Glomerular visceral epithelial cell (primary cell): ENCODE results near the gene ASB13.
"Not testable (repeated sequence)": the region's sequence is repeated elsewhere in the genome, so short reads cannot be mapped to it uniquely, and the experiment has no call there.

ENCODE experiments used
- DNase-seq: peaks from one replicate; pipeline ENCODE4 v3.0.0-alpha.2; 2016; ENCODE audit errors: extremely low spot score

The ASB13 gene

DNA sequence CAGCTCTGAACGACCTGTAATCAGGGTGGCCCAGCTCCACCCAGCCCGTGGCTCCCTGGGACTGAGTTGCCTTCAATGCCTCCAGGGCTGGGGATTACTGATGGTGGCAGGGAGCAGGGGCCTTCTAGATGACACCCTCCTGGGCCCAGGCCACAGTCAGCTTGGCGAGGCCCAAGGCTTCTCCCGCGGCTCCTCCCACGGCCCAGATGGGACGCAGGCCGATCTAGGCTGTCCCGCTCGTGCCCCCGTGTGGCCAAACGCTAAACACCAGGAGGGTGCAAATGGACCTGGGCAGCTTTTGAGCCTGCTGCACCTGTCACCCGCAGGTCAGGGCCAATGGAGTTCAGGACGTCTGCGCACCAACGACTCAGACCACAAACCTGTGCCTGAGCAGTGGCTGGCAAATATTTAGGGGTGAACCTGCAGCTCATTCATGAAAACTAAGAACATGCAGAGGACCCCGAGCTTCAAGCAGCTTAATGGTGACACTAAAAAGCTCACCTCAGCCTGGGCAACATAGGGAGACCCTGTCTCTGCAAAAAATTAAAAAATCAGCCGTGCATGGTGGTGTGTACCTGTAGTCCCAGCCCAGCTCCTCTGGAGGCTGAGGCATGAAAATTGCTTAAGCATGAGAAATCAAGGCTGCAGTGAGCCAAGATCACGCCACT is 43.2 kb downstream of the ASB13 start:
- peak; percentile 85 for DNase-seq

DNA sequence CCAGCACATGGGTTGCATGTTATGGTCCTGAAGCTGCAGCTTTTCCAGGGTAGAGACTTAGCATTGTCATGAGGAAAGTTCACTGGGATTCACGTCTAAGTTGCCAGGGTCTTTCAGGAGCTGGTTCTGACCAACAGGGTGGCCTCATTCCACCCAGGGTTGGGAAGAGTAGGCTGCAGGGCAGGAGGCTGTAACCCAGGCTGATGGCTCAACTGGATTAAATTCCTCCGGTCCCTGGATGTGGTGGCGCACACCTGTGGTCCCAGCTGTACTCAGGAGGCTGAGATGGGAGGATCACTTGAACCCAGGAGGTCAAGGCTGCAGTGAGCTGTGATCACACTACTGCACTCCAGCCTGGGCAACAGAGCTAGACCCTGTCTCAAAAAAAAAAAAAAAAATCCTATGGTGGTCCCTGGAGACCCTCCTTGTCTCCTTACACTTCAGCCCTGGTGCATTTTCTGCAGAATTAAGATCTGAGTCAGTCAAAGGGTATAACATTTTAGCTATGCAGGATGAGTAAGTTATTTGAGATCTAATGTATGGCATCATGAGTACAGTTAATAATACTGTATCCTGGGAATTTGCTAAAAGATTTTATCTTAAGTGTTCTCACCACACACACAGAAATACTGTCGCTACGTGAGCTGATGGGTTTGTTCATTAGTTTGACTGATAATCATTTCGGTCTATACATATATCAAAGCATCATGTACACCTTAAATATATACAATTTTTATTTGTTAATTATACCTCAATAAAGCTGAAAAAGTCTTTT is 44.0 kb downstream of the ASB13 start:
- no peak for DNase-seq

DNA sequence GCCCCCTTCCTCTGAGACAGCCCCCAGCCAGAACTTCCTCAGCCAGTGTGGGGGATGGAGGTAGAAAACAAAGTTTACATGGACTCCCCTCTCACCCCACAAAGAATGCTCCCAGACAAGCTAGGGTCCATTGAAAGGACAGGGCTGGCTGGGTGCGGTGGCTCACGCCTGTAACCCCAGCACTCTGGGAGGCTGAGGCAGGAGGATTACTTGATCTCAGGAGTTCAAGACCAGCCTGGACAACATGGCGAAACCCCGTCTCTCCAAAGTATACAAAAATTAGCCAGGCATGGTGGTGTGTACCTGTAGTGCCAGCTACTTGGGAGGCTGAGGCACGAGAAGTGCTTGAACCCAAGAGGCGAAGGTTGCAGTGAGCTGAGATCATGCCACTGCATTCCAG is 45.0 kb downstream of the ASB13 start:
- DNase-seq: not testable (repeated sequence)

DNA sequence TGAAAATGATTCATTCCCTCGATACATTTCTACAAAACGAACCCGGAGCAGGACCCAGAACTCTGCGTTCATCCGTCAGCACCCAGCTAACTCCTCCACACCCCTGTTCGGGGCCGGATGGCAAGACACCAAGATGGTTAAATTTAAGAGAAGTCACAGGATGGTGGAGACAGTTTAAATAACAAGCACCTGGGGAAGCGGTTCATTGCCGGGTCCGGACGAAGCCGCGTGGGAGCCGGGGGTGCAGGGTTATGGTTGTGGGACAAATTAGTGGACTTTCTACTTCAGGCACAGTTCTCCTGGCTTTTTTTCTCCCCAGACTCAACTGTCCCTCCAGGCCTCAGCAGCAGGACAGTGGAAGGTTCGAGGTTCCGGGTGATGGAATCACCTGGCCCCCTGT is 45.4 kb downstream of the ASB13 start:
- no peak for DNase-seq

DNA sequence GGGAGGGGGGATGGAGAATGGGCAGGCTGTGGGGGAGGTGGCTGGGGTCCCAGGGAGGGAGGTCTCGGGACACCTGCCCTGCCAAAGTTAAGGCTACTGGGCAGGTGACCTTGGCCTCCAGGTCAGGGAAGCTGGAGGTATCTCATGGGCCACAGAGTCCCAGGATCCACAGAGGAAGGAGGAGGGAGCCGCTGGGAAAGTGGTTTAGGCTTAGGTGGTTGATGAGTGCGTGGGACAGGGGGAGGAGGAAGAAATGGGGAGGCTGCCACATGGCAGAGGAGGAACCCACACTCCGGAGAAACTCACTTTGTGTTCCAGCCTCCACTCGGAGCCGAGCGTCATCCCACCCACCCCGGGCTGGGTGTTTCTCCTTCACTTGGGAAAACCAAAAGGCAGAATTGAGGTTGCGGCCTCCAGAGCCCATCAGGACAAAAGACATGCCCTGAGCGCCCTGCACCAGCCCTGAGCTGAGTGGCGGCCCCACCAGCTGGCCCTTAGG is 46.1 kb downstream of the ASB13 start:
- DNase-seq: no peak

DNA sequence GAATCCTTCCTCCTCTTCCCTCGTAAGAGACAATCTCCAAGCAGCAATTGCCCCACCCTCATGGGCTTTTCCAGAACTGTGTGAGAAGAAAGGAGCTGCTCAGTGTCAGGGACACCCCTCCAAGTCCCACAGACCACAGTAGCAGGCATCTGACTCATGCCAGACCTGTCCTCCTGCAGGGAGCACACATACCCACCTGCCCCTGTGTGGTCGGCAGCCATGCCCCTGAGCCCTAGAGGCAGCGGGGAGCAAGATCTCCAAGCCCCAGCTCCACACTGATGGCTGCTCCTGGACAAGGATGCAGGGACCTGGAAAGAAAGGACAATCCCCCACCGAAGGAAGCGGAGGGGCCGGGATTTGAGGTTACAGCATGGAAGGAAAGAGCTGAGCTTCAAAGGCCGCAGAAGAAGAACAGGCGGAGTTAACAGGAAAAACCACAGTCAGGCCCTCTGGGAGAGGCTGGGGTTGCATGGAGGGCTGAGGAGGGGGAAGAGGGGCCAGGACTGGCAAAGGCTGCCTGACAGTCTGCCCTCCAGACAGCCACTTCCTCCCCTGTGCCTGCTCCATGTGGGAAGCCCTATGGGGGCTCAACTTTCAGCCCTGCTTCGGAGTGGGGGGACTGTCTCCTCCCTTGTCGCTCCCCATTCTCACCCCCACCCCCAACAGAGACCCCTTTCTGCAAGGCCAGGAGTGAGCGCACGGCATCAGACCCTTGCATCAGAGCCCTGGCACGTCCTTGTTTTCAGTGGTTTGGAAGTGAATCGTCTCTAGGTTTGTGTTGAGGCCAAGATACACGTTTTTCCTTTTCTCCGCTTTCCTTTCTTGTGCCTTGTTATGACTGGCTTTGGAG is 46.8 kb downstream of the ASB13 start:
- peak; percentile 18 for DNase-seq

DNA sequence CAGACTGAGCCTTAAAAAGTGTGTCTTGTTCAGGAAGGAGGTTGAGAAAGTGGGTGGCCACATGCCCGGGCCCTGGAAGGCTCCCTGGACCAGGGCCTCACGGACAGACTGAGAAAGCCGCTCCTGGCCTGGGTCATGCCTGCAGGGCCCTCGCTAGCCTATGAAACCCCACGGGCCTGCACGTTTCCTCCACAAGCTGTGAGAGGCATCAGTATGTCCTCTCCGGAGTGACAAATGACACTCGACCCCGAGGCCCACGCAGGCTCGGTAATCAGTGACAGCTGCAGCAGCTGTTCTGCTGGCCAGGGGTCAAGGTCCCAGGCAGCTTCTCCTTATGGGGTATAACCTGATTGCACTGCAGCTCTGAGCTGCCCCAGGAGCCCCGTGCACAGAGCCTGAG is 47.6 kb downstream of the ASB13 start:
- DNase-seq: no peak

DNA sequence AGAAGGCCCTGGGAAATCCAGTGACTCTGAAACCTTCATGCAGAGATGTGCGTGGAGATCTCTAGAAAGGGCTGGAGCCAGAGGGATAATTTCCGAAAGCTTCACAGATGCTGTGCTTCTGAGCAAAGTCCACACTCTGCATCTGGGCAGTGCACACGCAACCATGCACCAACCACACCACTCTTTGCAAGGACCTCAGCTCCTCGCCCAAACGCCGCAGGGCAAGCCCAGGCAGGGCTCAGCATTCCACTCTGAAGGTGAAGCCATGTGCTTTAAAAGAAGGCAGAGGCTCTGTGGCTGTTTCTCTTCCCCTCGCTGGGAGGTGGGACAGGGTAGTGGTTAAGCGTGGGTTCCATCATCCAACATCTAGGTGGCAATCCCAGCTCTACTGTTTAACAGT is 48.4 kb downstream of the ASB13 start:
- no peak for DNase-seq

DNA sequence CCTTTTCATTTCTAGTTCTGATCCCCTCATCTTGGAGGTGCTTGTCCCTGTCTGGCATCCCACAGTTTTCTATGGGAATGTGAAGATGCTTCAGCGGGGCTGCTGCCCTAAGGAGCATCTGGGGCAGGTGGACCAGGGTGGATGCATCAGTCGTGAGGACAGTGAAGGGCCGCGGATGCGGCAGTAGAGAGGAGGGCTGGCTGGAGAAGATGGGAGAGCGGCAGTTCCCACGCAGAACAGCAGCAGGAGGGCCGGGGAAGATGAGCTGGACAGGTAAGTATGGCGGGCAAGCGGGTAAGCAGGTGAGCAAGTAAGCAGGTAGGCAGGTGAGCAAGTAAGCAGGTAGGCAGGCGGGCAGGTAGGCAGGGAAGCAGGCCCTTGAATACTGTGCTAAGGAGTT is 48.9 kb downstream of the ASB13 start:
- no peak for DNase-seq

DNA sequence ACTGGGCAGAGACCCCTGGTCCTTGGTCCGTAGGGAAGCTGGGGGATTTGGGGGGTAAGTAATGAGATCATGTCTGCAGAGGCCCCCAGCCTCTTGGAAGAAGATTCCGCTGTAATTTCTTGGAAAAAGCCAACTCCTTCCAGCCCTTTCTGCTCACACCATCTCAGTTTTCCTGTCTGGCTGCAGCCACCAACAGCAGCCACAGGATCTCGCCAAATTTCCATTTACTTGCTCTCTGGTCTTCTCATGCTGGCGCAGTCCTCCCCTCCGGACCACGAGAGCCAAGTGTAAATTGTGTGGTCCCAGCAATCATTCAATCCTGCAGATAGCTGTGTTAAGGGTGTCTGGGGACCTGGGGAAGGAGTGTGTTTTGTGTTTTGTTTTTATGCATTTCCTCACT is 49.6 kb downstream of the ASB13 start:
- DNase-seq: no peak

DNA sequence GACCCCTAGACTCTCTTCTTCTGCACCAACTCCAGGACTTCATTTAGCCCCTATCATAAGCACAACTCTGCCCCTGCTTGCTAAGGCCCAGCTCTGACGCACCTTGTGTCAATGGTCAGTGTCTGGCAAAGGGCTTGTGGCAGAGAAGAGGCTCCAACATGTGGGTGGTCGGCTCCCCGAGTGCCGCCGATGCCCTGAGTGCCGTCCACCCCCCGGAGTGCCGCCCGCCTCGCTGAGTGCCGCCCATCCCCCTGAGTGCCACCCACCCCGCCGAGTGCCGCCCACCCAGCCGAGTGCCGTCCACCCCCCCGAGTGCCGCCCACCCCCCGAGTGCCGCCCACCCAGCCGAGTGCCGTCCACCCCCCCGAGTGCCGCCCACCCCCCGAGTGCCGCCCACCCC is 50.3 kb downstream of the ASB13 start:
- no peak for DNase-seq

DNA sequence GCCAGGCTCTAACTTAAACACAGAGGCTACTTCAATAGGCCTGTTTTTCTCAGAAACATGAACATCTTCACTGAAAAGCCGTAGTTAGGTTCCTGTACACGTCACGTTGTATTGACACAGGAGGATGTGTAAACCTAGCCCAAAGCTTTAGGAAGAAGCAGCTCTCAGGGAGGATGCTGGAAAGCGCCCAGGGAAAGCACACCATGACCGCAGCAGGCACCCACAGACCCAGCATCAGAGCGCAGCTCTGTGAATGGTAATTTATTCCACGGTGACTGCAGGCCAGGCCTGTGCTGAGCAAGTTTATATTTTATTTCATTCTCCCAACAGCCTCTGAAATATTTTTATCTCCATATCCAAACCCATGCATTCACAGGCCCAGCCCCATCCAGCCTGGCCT is 51.1 kb downstream of the ASB13 start:
- no peak for DNase-seq

DNA sequence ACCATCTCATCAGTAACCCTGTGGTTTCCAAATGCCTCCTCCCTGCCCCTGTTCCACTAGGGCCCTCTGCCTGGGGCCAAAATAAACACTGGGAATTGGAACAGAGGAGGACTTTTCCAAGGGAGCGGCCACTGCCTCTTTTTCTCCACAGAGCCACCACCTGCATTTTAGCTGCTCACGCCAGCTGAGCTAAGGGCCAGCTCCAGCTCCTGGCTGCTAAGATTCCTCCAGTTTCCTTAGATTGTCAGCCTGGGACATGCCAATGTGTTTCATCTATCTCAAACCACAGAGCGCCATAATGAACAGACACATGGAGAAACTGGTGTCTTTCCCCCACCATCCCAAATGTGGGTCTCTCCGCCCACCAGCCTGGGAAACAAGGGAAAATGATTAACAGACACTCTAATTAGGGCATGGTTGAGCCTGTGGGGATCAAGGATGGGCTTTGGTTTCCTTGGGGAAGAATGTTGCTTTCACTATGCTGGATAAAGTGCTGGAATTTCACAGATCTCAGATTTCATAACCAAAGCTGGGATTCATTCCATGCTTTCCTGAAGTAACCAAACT is 52.2 kb downstream of the ASB13 start:
- DNase-seq: peak; percentile 57

DNA sequence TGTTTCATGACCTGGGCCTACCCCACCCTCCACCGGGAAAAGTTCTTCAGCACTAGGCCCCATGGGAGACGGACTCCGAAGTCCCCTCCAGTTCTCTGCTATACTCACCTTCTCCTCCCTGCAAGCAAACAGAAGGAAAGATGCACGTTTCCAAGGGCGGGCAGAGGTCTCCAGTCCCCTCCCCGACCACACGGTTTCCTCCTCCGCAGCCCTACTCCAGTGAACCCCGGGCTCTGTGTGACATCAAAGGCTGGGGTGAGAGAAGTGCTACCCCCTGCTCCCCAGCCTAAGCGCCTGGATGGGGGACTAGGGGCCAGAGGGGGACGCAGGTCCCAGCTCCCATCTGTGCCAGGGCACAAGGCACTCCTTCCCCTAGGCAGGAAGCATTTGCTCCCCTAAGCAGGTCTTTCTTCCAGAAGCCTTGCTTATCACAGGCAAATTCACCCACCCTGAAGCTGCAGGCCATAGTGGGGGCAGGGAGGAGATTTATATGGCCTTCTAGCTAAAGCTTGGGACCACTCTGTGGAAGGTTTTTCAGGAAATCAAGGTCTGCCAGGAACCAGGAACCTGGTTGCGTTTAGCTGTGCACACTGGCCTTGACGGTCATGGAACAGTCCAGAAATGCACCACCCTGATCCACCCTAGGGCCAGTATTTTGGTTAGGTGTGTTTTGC is 52.8 kb downstream of the ASB13 start:
- no peak for DNase-seq

DNA sequence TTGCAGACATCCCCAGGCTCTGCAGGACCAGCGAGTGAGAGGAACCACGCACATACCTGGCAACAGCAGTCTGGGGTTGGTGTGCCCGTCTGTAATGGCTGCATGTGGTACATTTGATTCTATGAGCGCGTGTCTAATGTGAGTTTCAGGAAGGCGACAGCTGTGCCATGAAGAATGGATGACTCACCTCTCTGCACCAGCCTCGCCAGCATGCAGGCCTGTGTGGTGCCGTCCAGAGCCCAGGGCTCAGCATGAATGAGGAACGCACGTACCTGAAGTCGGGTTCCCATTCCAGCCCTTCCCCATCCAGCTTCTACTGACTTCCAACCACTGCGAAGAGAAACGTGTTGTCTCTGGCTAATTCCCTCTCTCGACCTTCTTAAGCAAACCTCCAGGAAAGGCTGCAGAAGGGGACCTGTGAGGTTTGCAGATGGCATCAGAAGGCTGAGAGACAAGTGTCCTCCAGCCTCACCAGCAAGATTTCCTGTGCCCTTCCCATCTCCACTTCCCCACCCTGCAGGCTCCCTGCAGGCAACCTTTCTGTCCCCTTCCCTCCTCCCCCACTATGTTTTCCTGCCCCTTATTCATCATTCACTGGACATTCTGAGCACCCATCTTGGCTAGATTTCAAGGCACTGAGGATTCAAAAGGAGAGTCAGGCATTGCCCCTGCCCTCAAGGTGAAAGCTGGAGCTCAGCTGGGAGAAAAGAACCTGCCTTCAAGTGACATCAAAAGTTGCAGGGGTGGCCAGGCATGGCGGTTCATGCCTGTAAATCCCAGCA is 54.3 kb downstream of the ASB13 start:
- DNase-seq: peak; percentile 48

DNA sequence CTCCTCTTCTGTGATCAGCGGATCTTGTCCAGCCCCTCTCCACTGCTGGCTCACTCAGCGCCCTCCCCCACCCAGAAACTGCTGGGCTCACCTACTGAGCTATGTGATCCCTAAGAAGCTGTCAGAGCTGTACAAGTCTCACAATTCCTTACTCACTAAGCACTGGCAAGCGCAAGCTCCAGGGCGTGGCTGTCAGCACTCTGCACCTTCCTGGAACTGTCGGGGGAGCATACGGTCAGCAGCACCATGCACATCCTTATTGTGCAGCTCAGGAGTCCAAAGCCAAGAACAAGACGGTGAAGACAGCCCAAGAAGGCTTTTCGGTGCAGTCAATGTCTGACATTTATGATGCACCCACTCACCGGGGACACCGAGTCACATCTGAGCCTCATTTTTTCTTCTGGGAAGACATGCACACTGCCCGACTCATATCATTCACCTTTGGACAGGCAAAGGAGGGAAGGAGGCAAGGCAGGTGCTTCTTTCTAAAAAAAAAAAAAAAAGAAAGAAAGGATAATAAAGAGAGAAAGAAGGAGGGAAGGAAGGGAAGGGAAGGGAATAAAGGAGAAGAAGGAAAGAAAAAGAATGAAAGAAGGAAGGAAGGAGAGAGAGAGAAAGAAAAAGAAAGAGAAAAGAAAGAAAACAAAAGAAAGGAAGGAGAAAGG is 56.3 kb downstream of the ASB13 start:
- peak; percentile 51 for DNase-seq

DNA sequence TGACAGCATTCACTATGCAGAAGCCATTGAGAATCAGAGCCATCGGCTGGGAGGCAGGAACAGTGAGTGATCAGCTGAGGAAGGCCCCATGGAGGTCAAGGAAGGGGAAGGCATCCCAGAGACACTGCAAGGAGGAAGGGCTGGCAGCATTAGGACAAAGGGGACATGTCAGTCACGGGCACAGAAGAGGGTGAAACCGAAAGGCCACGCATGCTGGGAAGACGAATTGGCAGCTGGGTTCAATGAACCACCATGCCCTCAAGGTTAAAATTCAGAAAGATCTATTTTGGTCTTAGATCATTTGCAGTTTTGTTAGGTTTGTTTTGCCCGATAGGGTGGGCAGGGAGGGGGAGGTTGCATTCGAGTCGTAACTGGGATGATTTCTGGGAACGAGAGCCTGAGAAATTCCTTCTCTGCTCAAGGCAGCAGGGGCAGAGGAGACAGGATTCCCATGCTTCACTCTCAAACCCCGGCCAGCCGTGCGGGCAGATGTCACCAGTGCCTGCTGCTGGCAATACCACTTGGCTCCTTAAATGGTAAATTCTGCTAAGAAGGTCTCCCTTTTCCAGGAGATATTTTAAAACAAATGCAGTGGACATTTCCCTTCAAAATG is 57.7 kb downstream of the ASB13 start:
- DNase-seq: no peak

DNA sequence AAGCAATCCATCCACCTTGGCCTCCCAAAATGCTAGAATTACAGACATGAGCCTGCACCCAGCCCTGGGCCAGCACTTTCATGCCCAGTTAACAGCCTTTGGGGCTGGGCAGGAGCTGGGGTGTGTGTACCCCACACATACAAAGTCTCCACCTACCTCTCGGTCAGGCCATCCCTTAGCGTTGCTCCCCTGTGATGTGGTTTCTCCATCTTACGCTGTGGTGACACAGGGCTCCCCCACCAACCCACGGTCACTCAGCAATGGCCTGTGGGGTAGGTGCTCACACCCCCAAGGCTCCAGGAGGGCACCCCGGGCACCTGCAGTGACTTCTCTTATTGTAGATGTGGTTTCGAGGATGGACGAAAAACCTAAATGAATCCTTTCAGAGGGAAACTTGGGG is 58.8 kb downstream of the ASB13 start:
- DNase-seq: no peak

DNA sequence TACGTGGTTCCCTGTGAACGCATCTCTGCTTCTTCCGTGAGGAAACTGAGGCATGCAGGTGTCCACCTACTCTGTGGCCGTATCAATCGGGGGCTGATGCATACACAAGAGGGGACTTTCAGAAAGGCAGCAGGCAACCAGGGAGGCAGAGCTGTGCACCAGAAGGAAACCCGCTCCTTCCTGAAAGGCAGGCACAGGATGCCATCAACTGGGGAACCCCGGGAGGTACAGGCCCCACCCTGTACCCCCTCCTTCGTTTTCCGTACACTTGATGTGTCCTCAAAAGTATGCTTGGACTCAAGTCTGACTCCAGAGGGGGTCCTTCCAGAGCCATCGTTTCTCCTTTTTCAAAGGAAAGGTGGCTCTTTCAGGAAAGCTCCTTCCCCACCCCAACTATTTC is 59.5 kb downstream of the ASB13 start:
- DNase-seq: no peak

DNA sequence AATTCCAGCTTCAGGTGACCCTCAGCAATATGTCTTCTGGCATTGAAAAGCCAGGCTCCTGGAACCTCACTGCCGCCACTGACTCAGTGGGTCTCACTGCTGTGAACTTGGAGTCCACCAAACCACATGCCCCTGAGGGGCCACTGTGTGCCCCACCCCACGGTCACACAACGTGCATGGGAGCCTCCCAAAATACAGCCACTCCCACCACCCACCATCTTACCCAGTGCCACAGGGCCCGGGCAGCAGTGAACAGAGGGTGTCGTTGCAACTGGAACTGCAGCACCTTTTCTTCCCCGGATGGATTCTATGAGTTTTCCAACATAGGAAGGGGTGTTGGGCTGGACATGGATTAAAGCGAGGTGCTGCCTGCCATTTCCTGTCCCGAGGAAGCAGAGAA is 60.1 kb downstream of the ASB13 start:
- no peak for DNase-seq
